HG02678 (cell line): ENCODE data around the gene MYADML2.
"Not testable (repeated sequence)": the region's sequence is repeated elsewhere in the genome, so short reads cannot be mapped to it uniquely, and the experiment has no call there.

Experiments used
- ATAC-seq: cut with Tn5 transposase; IDR thresholded peaks from one replicate; pipeline ENCODE4 v1.9.1; 2021; ENCODE audit warnings: mild to moderate bottlenecking, moderate library complexity; ENCODE audit not compliant: unreplicated experiment

Gene MYADML2

GRCh38 chr17:81947189-81947588 lies at the start of gene MYADML2:
Gene MYADML2 (minus strand): TSS chr17:81947233. CDS start chr17:81941741, 5,492 bp downstream.
- no peak for ATAC-seq

GRCh38 chr17:81996232-81996756 lies 49.3 kb upstream of the MYADML2 start:
- ATAC-seq: no peak

- no peak for ATAC-seq
Observed at GRCh38 chr17:81995463-81996231, 48.6 kb upstream of the MYADML2 start.

- no peak for ATAC-seq
Observed at GRCh38 chr17:81994593-81995462, 47.8 kb upstream of the MYADML2 start.

- ATAC-seq: no peak
Observed at GRCh38 chr17:81993729-81994592, 46.9 kb upstream of the MYADML2 start.

GRCh38 chr17:81992306-81993102 lies 45.5 kb upstream of the MYADML2 start:
- ATAC-seq: no peak

GRCh38 chr17:81991684-81992305 lies 44.8 kb upstream of the MYADML2 start:
- ATAC-seq: no peak

GRCh38 chr17:81990836-81991683 lies 44.0 kb upstream of the MYADML2 start:
- no peak for ATAC-seq

GRCh38 chr17:81987161-81987770 lies 40.2 kb upstream of the MYADML2 start:
- ATAC-seq: no peak

- ATAC-seq: no peak
Observed at GRCh38 chr17:81986606-81987005, 39.6 kb upstream of the MYADML2 start.

GRCh38 chr17:81984773-81985410 lies 37.9 kb upstream of the MYADML2 start:
- ATAC-seq: no peak

GRCh38 chr17:81983639-81984373 lies 36.8 kb upstream of the MYADML2 start:
- ATAC-seq: no peak

GRCh38 chr17:81983011-81983638 lies 36.1 kb upstream of the MYADML2 start:
- no peak for ATAC-seq

GRCh38 chr17:81981511-81981910 lies 34.5 kb upstream of the MYADML2 start:
- not testable (repeated sequence) for ATAC-seq

- ATAC-seq: no peak
Observed at GRCh38 chr17:81980707-81981343, 33.8 kb upstream of the MYADML2 start.

- ATAC-seq: no peak
Observed at GRCh38 chr17:81980122-81980521, 33.1 kb upstream of the MYADML2 start.
